H9 (cell line): ENCODE results near the gene ITPR3. TPM values are rescaled to one million over a fixed set of nuclear protein-coding genes. Genes with fewer than 3 reads are reported as not detected.

Source experiments
- DNase-seq: peaks from one replicate; pipeline ENCODE4 v3.0.0-alpha.2; 2017
- H2AFZ ChIP-seq: one replicate; pipeline ENCODE4 v1.6.1; 2013; ENCODE audit warnings: mild to moderate bottlenecking, low read length, control low read depth, moderate library complexity
- H2AK5ac ChIP-seq: 2 replicates; pipeline ENCODE4 v1.6.1; 2013; ENCODE audit warnings: low read length, control low read depth, mixed read lengths; ENCODE audit not compliant: insufficient read length
- H2BK120ac ChIP-seq: one replicate; pipeline ENCODE4 v1.6.1; 2013; ENCODE audit warnings: low read depth, mild to moderate bottlenecking, low read length, control low read depth, inconsistent platforms; ENCODE audit not compliant: poor library complexity, severe bottlenecking
- H2BK12ac ChIP-seq: 2 replicates; pipeline ENCODE4 v1.6.1; 2013; ENCODE audit warnings: low read length, control low read depth, mixed read lengths, low read depth; ENCODE audit not compliant: insufficient read length
- H2BK15ac ChIP-seq: 2 replicates; pipeline ENCODE4 v1.6.1; 2013; ENCODE audit warnings: low read depth, low read length, control low read depth
- H2BK20ac ChIP-seq: one replicate; pipeline ENCODE4 v1.6.1; 2013; ENCODE audit warnings: low read depth, mild to moderate bottlenecking, low read length, control low read depth, inconsistent platforms; ENCODE audit not compliant: poor library complexity, severe bottlenecking
- H2BK5ac ChIP-seq: 2 replicates; pipeline ENCODE4 v1.6.1; 2013; ENCODE audit warnings: low read length, control low read depth, mixed read lengths; ENCODE audit not compliant: insufficient read length
- H3K14ac ChIP-seq: 2 replicates; pipeline ENCODE4 v1.6.1; 2013; ENCODE audit warnings: low read length, control low read depth; ENCODE audit not compliant: insufficient read depth
- H3K18ac ChIP-seq: 2 replicates; pipeline ENCODE4 v1.6.1; 2013; ENCODE audit warnings: low read depth, mild to moderate bottlenecking, mixed read lengths, low read length, control low read depth; ENCODE audit not compliant: insufficient read length
- H3K23ac ChIP-seq: 2 replicates; pipeline ENCODE4 v1.6.1; 2013; ENCODE audit warnings: low read length, control low read depth, mixed read lengths, low read depth; ENCODE audit not compliant: insufficient read length
- H3K23me2 ChIP-seq: 2 replicates; pipeline ENCODE4 v1.6.1; 2013; ENCODE audit warnings: low read depth, mild to moderate bottlenecking, mixed read lengths, low read length, control low read depth; ENCODE audit not compliant: insufficient read length, poor library complexity, severe bottlenecking
- H3K27ac ChIP-seq: 2 replicates; pipeline ENCODE4 v1.5.1; 2013; ENCODE audit warnings: low read length, control low read depth, mixed read lengths, low read depth; ENCODE audit not compliant: insufficient read length
- H3K27me3 ChIP-seq: 2 replicates; pipeline ENCODE4 v1.6.1; 2013; ENCODE audit warnings: low read length, control low read depth, inconsistent platforms; ENCODE audit not compliant: insufficient read depth
- H3K4ac ChIP-seq: 2 replicates; pipeline ENCODE4 v1.6.1; 2013; ENCODE audit warnings: low read depth, mild to moderate bottlenecking, control low read depth, inconsistent platforms, low read length, moderate library complexity
- H3K4me1 ChIP-seq: 2 replicates; pipeline ENCODE4 v1.6.1; 2013; ENCODE audit warnings: low read length, control low read depth, inconsistent platforms; ENCODE audit not compliant: insufficient read depth
- H3K4me2 ChIP-seq: 2 replicates; pipeline ENCODE4 v1.6.1; 2013; ENCODE audit warnings: low read length, control low read depth, mixed read lengths; ENCODE audit not compliant: insufficient read length, insufficient read depth
- H3K56ac ChIP-seq: 2 replicates; pipeline ENCODE4 v1.6.1; 2013; ENCODE audit warnings: low read depth, mild to moderate bottlenecking, mixed read lengths, low read length, control low read depth; ENCODE audit not compliant: insufficient read length
- H3K79me1 ChIP-seq: 2 replicates; pipeline ENCODE4 v1.6.1; 2013; ENCODE audit warnings: low read depth, mild to moderate bottlenecking, moderate library complexity, low read length, control low read depth, inconsistent platforms; ENCODE audit not compliant: insufficient read depth, poor library complexity, severe bottlenecking
- H3K79me2 ChIP-seq: 2 replicates; pipeline ENCODE4 v1.6.1; 2013; ENCODE audit warnings: low read length, control low read depth, inconsistent platforms; ENCODE audit not compliant: insufficient read depth
- H3K9ac ChIP-seq: 2 replicates; pipeline ENCODE4 v1.6.1; 2013; ENCODE audit warnings: low read length, control low read depth, mixed read lengths; ENCODE audit not compliant: insufficient read length; ENCODE audit errors: extremely low read depth
- H3K9me3 ChIP-seq: one replicate; pipeline ENCODE4 v1.6.1; 2013; ENCODE audit warnings: low read depth, low read length, inconsistent platforms; ENCODE audit not compliant: control insufficient read depth
- H3T11ph ChIP-seq: one replicate; pipeline ENCODE4 v1.6.1; 2013; ENCODE audit warnings: mild to moderate bottlenecking, low read length, control low read depth, inconsistent platforms
- H4K20me1 ChIP-seq: one replicate; pipeline ENCODE4 v1.6.1; 2013; ENCODE audit not compliant: control insufficient read depth, insufficient read length, insufficient read depth
- H4K5ac ChIP-seq: 2 replicates; pipeline ENCODE4 v1.6.1; 2013; ENCODE audit warnings: low read depth, mild to moderate bottlenecking, mixed read lengths, low read length, control low read depth; ENCODE audit not compliant: insufficient read length
- H4K8ac ChIP-seq: replicated peaks from 2 replicates; pipeline ENCODE4 v1.6.1; 2013; ENCODE audit warnings: low read length, control low read depth, mixed read lengths, low read depth; ENCODE audit not compliant: insufficient read length
- H4K91ac ChIP-seq: 2 replicates; pipeline ENCODE4 v1.6.1; 2013; ENCODE audit warnings: low read depth, mild to moderate bottlenecking, moderate library complexity, mixed read lengths, low read length, control low read depth; ENCODE audit not compliant: insufficient read length
- H3K27ac Mint-ChIP-seq, 3 experiments: 2 replicates in 2 of 3; 3 replicates in 1 of 3; pipeline ENCODE4 v1.8.0; 2020 to 2021; ENCODE audit warnings: mixed read lengths in 3 of 3, mild to moderate bottlenecking in 1 of 3, moderate library complexity in 1 of 3
- H3K27me3 Mint-ChIP-seq: 2 replicates; pipeline ENCODE4 v1.8.0; 2021; ENCODE audit warnings: low read depth, mild to moderate bottlenecking, moderate library complexity, mixed read lengths
- H3K36me3 Mint-ChIP-seq, 3 experiments: 2 replicates in 2 of 3; 3 replicates in 1 of 3; pipeline ENCODE4 v1.8.0; 2020 to 2021; ENCODE audit warnings: low read depth in 3 of 3, mixed read lengths in 3 of 3; ENCODE audit not compliant: insufficient read depth in 1 of 3
- H3K4me1 Mint-ChIP-seq, 2 experiments: 2 replicates each; pipeline ENCODE4 v1.8.0; 2020; ENCODE audit warnings: mixed read lengths in 2 of 2
- H3K4me3 Mint-ChIP-seq, 2 experiments: 2 replicates in 1 of 2; 3 replicates in 1 of 2; pipeline ENCODE4 v1.8.0; 2020 to 2021; ENCODE audit warnings: mild to moderate bottlenecking in 2 of 2, mixed read lengths in 2 of 2, moderate library complexity in 1 of 2
- H3K9me3 Mint-ChIP-seq, 2 experiments: 2 replicates in 1 of 2; 3 replicates in 1 of 2; pipeline ENCODE4 v1.8.0; 2020; ENCODE audit warnings: mild to moderate bottlenecking in 2 of 2, mixed read lengths in 2 of 2, moderate library complexity in 1 of 2
- CTCF ChIP-seq: fragments of 200-600 bp; sonication (generic); conservative IDR thresholded peaks from 3 replicates; pipeline ENCODE4 v1.8.0; 2021; ENCODE audit warnings: antibody characterized with exemption, mild to moderate bottlenecking
- WGBS: extraction: QIAGEN DNeasy Blood & Tissue Kit; methylation state at CpG from one replicate; pipeline ENCODE4 v1.1.7; 2013; ENCODE audit warnings: missing lambda C conversion rate, low lambda C conversion rate, mixed read lengths; ENCODE audit not compliant: insufficient read length; ENCODE audit errors: extremely low coverage; 5-methylcytosine and 5-hydroxymethylcytosine counted together
- total RNA-seq: library from RNA; stranded (reverse); gene quantifications from 2 replicates; pipeline ENCODE4 v1.2.1, GENCODE V29; 2021

The ITPR3 gene
- total RNA-seq, 1 experiment from 2014 or later = 40.3 TPM

- no peak overlapping the region for H3K18ac ChIP-seq
- no peaks in the 10 kb centered on the region for H4K20me1 ChIP-seq
- H4K8ac ChIP-seq = no peak overlapping the region
- H3K56ac ChIP-seq = no peak overlapping the region
- no peak overlapping the region for H3K27ac ChIP-seq
- H2AK5ac ChIP-seq = no peak overlapping the region
- no peak overlapping the region for H3K14ac ChIP-seq
- no peaks in the 10 kb centered on the region for H3K27me3 ChIP-seq
- no peak overlapping the region for H2AFZ ChIP-seq
- Mint-ChIP-seq H3K4me3 (no peak overlapping the region), H3K27ac (peak overlapping the region in 1 of 3 experiments; percentile 57; a peak in 1 of 7 replicates), H3K9me3 (no peaks in the 10 kb centered on the region), H3K36me3 (no peaks in the 10 kb centered on the region), H3K27me3 (peaks cover 10% of the 10 kb centered on the region; the same call in 1 of the 2 replicates), H3K4me1 (peaks cover 10 to 20% of the 10 kb centered on the region in 2 experiments)
- no peak overlapping the region for H2BK15ac ChIP-seq
- H3K23ac ChIP-seq = no peak overlapping the region
- H3K79me1 ChIP-seq = peaks cover under 1% of the 10 kb centered on the region
- H4K91ac ChIP-seq = no peak overlapping the region
- peaks cover 5% of the 10 kb centered on the region for H3K23me2 ChIP-seq
- no peak overlapping the region for H2BK12ac ChIP-seq
- H3K9me3 ChIP-seq = no peaks in the 10 kb centered on the region
- no peaks in the 10 kb centered on the region; the same call in 1 of the 2 replicates for H3K4me1 ChIP-seq
- no peak overlapping the region for H3K4me2 ChIP-seq
- H3K79me2 ChIP-seq = no peaks in the 10 kb centered on the region; the same call in 1 of the 2 replicates
- peak; percentile 63 for TF ChIP-seq CTCF
- WGBS = no CpG with 5 or more reads among the region's 8 CpGs
- H3K4ac ChIP-seq = no peak overlapping the region
- H2BK5ac ChIP-seq = no peak overlapping the region
- H2BK120ac ChIP-seq = no peak overlapping the region
- H3K9ac ChIP-seq = no peak overlapping the region
- H2BK20ac ChIP-seq = no peak overlapping the region
- DNase-seq = peak; percentile 73
- H3T11ph ChIP-seq = no peak overlapping the region
- no peak overlapping the region for H4K5ac ChIP-seq
Observed at GRCh38 chr6:33583591-33584155, 37.4 kb upstream of the ITPR3 start.
